HCT116 (cell line): Measurements from ENCODE around the gene CELF4. TPM values are rescaled to one million over a fixed set of nuclear protein-coding genes. Genes with fewer than 3 reads are reported as not detected.

Experiments used
- ATAC-seq: fragments of 200-7000 bp; cut with Tn5 transposase; 2 replicates; pipeline ENCODE4 v1.9.1; 2020; ENCODE audit warnings: mild to moderate bottlenecking, moderate library complexity
- BruUV-seq: library from RNA; stranded (reverse); fragments of 400-500 nt; replicated peaks from 2 replicates; lab custom pipeline; 2021; lab: Mats Ljungman, UMichigan
- CTCF ChIA-PET: fragments of 300-600 bp; sonication (Branson Sonifier 250); formaldehyde crosslinking; loops from one replicate; lab custom pipeline; 2021; ENCODE audit warnings: antibody characterized with exemption; lab: Charles Lee
- POLR2A ChIA-PET: fragments of 300-600, 350-600 bp; sonication (Branson Sonifier 250); formaldehyde crosslinking; loops from one replicate; lab custom pipeline; 2021; ENCODE audit warnings: antibody characterized with exemption; lab: Charles Lee
- RAD21 ChIA-PET, 2 experiments: fragments of 300-600 bp; sonication (Branson Sonifier 250); formaldehyde crosslinking; loops; one replicate each; lab custom pipeline; 2023; ENCODE audit warnings: low total read pairs in 2 of 2; ENCODE audit not compliant: uncharacterized antibody in 2 of 2, unreplicated experiment in 2 of 2, low non-redundant PET in 1 of 2; lab: Charles Lee
- DNase-seq: peaks from one replicate; pipeline ENCODE4 v3.0.0-alpha.2; 2010; ENCODE audit warnings: low read depth, low spot score
- H2AFZ ChIP-seq: fragments of 200-600 bp; shearing (Covaris generic), sonication (generic); 2 replicates; pipeline ENCODE4 v1.6.1; 2017; ENCODE audit warnings: low read depth, mixed run types, mixed read lengths, antibody characterized with exemption, low read length; ENCODE audit not compliant: poor library complexity, severe bottlenecking
- H3K27ac ChIP-seq: 2 replicates; pipeline ENCODE4 v1.5.1; 2012; ENCODE audit warnings: low read depth, low read length
- H3K27me3 ChIP-seq: fragments of 200-600 bp; sonication (generic); 2 replicates; pipeline ENCODE4 v1.6.1; 2016; ENCODE audit warnings: mixed run types, low read length, mixed read lengths; ENCODE audit not compliant: insufficient read depth
- H3K36me3 ChIP-seq, 2 experiments: fragments of 200-500 bp in 1 of 2; fragments of 200-600 bp in 1 of 2; sonication (Bioruptor generic) in 1 of 2; sonication (generic) in 1 of 2; 2 replicates each; pipeline versions ENCODE4 v1.5.1 to v1.6.1; 2014 to 2016; ENCODE audit warnings: low read length in 2 of 2, inconsistent platforms in 1 of 2, mixed read lengths in 1 of 2, mixed run types in 1 of 2; ENCODE audit not compliant: insufficient read depth in 2 of 2, control insufficient read depth in 1 of 2
- H3K4me1 ChIP-seq, 2 experiments: fragments of 200-600 bp in 1 of 2; sonication (generic) in 1 of 2; 2 replicates each; pipeline versions ENCODE4 v1.5.1 to v1.6.1; 2012 to 2017; ENCODE audit warnings: low read length in 2 of 2, inconsistent platforms in 1 of 2, mild to moderate bottlenecking in 1 of 2, mixed read lengths in 1 of 2, mixed run types in 1 of 2, moderate library complexity in 1 of 2; ENCODE audit not compliant: insufficient read depth in 2 of 2, control insufficient read depth in 1 of 2
- H3K4me2 ChIP-seq: fragments of 200-600 bp; sonication (generic); 2 replicates; pipeline ENCODE4 v1.6.1; 2017; ENCODE audit warnings: mixed run types, low read length, mixed read lengths
- H3K4me3 ChIP-seq, 2 experiments: fragments of 200-600 bp in 1 of 2; sonication (generic) in 1 of 2; replicated peaks in 1 of 2; 2 replicates each; pipeline ENCODE4 v1.5.1; 2011 to 2016; ENCODE audit warnings: low read length in 2 of 2, control low read depth in 1 of 2, low read depth in 1 of 2, mild to moderate bottlenecking in 1 of 2, mixed read lengths in 1 of 2, mixed run types in 1 of 2
- H3K79me2 ChIP-seq: fragments of 200-600 bp; sonication (generic); 2 replicates; pipeline ENCODE4 v1.6.1; 2017; ENCODE audit warnings: mild to moderate bottlenecking, mixed run types, low read length, moderate library complexity, mixed read lengths; ENCODE audit not compliant: insufficient read depth
- H3K9ac ChIP-seq: fragments of 200-600 bp; sonication (generic); 2 replicates; pipeline ENCODE4 v1.6.1; 2016; ENCODE audit warnings: low read length, mixed read lengths
- H3K9me2 ChIP-seq: fragments of 200-600 bp; sonication (generic), shearing (Covaris generic); 2 replicates; pipeline ENCODE4 v1.6.1; 2017; ENCODE audit warnings: mixed run types, mild to moderate bottlenecking, moderate library complexity; ENCODE audit not compliant: insufficient read depth
- H3K9me3 ChIP-seq, 2 experiments: fragments of 200-500 bp in 1 of 2; fragments of 200-600 bp in 1 of 2; sonication (Bioruptor generic) in 1 of 2; sonication (generic) in 1 of 2; 2 replicates each; pipeline ENCODE4 v1.6.1; 2014 to 2017; ENCODE audit warnings: low read length in 2 of 2, mixed read lengths in 2 of 2, inconsistent platforms in 1 of 2, low read depth in 1 of 2, mild to moderate bottlenecking in 1 of 2, mixed run types in 1 of 2, moderate library complexity in 1 of 2; ENCODE audit not compliant: control insufficient read depth in 1 of 2, insufficient read depth in 1 of 2
- H4K20me1 ChIP-seq: fragments of 200-600 bp; sonication (generic), shearing (Covaris generic); 2 replicates; pipeline ENCODE4 v1.6.1; 2017; ENCODE audit warnings: mixed run types, mild to moderate bottlenecking, moderate library complexity; ENCODE audit not compliant: insufficient read depth
- CEBPB ChIP-seq: IDR thresholded peaks from 2 replicates; pipeline ENCODE4 v1.6.1; 2012; ENCODE audit warnings: low read depth
- ELF1 ChIP-seq: IDR thresholded peaks from 2 replicates; pipeline ENCODE4 v1.6.1; 2012; ENCODE audit warnings: low read depth, borderline replicate concordance
- RAD21 ChIP-seq: IDR thresholded peaks from 2 replicates; pipeline ENCODE4 v1.6.1; 2012; ENCODE audit warnings: low read depth, mild to moderate bottlenecking
- intact Hi-C: fragments of 100-400 bp; cut with micrococcal nuclease; formaldehyde crosslinking; loops from 2 replicates; pipeline ENCODE4 v1.10.0; 2022
- total RNA-seq: library from RNA; stranded (reverse); gene quantifications from one replicate; pipeline ENCODE4 v1.2.1, GENCODE V29; 2021; ENCODE audit not compliant: unreplicated experiment
- TF ChIP-seq, protein P1 (sequence below): IDR thresholded peaks from 2 replicates; pipeline ENCODE4 v1.6.1; 2012
- TF ChIP-seq, protein P2 (sequence below): IDR thresholded peaks from 2 replicates; pipeline ENCODE4 v1.6.1; 2012; ENCODE audit warnings: low read depth
- TF ChIP-seq, protein P3 (sequence below): IDR thresholded peaks from 2 replicates; pipeline ENCODE4 v1.6.1; 2012
- TF ChIP-seq, protein P4 (sequence below), 3 experiments: fragments of 200-600 bp in 1 of 3; sonication (generic) in 1 of 3; IDR thresholded peaks in 2 of 3; conservative IDR thresholded peaks in 1 of 3; 2 replicates each; pipeline ENCODE4 v1.5.1; 2012 to 2017; ENCODE audit warnings: low read depth in 2 of 3, low read length in 2 of 3, antibody characterized with exemption in 1 of 3, borderline replicate concordance in 1 of 3, control low read depth in 1 of 3, mild to moderate bottlenecking in 1 of 3, mixed read lengths in 1 of 3, mixed run types in 1 of 3, moderate library complexity in 1 of 3; ENCODE audit not compliant: insufficient read depth in 1 of 3

Gene CELF4
- total RNA-seq, 1 experiment from 2014 or later, result not detected

DNA sequence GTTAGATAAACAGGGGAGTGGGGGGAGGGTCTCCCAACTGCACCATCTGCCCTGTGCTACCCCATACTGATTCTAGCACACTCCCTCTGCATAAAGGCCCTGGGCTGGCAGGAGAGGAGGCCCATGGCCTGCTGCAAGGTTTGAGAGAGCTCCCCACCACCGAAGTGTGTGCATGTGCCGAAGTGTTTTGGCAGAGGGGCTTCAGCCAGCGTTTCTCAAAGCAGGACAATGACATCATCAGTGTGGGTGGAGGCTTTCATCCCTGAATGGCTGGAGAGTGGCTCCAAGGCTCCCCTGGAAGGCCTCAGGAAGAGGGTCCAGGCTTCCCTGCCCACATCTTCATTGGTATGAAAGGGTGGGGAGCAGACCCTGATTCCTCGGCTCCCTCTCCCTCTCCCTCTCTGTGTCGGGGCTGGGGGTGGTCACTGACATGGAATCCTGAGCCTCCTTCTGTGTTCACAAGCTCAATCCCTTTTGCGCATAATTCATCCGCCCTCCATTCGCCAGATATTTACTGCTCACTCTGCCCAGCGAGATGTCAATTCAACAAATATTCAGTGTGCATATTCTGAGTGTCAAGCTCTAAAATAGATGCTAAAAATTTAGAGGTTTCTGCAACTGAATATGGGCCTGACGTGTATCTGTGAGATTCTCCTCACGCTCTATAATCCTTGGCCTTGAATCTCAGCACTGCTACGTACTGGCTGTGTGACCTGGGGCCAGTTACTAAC is 122.1 kb downstream of the CELF4 start:
- no peaks in the 10 kb centered on the region for H4K20me1 ChIP-seq
- H3K27me3 ChIP-seq, result peaks cover 37% of the 10 kb centered on the region; the same call in 1 of the 2 replicates
- intact Hi-C loops, result loop anchor here (1.0 to 2.0 kb wide), 2 partner anchors 33 to 95 kb away; no protein-coding TSS in a partner anchor
- TF ChIP-seq RAD21 (no peak), CEBPB (no peak), ELF1 (no peak)
- TF ChIP-seq, protein P1, sequence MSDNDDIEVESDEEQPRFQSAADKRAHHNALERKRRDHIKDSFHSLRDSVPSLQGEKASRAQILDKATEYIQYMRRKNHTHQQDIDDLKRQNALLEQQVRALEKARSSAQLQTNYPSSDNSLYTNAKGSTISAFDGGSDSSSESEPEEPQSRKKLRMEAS, result no peak
- TF ChIP-seq, protein P2, sequence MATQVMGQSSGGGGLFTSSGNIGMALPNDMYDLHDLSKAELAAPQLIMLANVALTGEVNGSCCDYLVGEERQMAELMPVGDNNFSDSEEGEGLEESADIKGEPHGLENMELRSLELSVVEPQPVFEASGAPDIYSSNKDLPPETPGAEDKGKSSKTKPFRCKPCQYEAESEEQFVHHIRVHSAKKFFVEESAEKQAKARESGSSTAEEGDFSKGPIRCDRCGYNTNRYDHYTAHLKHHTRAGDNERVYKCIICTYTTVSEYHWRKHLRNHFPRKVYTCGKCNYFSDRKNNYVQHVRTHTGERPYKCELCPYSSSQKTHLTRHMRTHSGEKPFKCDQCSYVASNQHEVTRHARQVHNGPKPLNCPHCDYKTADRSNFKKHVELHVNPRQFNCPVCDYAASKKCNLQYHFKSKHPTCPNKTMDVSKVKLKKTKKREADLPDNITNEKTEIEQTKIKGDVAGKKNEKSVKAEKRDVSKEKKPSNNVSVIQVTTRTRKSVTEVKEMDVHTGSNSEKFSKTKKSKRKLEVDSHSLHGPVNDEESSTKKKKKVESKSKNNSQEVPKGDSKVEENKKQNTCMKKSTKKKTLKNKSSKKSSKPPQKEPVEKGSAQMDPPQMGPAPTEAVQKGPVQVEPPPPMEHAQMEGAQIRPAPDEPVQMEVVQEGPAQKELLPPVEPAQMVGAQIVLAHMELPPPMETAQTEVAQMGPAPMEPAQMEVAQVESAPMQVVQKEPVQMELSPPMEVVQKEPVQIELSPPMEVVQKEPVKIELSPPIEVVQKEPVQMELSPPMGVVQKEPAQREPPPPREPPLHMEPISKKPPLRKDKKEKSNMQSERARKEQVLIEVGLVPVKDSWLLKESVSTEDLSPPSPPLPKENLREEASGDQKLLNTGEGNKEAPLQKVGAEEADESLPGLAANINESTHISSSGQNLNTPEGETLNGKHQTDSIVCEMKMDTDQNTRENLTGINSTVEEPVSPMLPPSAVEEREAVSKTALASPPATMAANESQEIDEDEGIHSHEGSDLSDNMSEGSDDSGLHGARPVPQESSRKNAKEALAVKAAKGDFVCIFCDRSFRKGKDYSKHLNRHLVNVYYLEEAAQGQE, result no peak
- TF ChIP-seq, protein P3, sequence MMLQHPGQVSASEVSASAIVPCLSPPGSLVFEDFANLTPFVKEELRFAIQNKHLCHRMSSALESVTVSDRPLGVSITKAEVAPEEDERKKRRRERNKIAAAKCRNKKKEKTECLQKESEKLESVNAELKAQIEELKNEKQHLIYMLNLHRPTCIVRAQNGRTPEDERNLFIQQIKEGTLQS, result no peak
- TF ChIP-seq, protein P4, sequence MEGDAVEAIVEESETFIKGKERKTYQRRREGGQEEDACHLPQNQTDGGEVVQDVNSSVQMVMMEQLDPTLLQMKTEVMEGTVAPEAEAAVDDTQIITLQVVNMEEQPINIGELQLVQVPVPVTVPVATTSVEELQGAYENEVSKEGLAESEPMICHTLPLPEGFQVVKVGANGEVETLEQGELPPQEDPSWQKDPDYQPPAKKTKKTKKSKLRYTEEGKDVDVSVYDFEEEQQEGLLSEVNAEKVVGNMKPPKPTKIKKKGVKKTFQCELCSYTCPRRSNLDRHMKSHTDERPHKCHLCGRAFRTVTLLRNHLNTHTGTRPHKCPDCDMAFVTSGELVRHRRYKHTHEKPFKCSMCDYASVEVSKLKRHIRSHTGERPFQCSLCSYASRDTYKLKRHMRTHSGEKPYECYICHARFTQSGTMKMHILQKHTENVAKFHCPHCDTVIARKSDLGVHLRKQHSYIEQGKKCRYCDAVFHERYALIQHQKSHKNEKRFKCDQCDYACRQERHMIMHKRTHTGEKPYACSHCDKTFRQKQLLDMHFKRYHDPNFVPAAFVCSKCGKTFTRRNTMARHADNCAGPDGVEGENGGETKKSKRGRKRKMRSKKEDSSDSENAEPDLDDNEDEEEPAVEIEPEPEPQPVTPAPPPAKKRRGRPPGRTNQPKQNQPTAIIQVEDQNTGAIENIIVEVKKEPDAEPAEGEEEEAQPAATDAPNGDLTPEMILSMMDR (IDR thresholded peaks at IDR 0.05 in 2 of 3, conservative IDR thresholded peaks at IDR 0.05 in 1 of 3; ENCODE audit: borderline replicate concordance in 1 of 3, insufficient read depth in 1 of 3, low read depth in 2 of 3, low read length in 2 of 3), result no peak
- RAD21 ChIA-PET, result no interaction called here
- POLR2A ChIA-PET, result no interaction called here
- no peak overlapping the region for H2AFZ ChIP-seq
- ATAC-seq (no peak), DNase-seq (no peak)
- no peaks in the 10 kb centered on the region for H3K79me2 ChIP-seq
- CTCF ChIA-PET, result no interaction called here
- H3K4me1 ChIP-seq, result peaks cover 9 to 13% of the 10 kb centered on the region in 2 experiments; a peak in 3 of 4 replicates
- H3K27ac ChIP-seq, result no peak overlapping the region
- no peaks in the 10 kb centered on the region for H3K9me2 ChIP-seq
- no peaks in the 10 kb centered on the region for H3K9me3 ChIP-seq
- no peak overlapping the region for H3K4me3 ChIP-seq
- H3K4me2 ChIP-seq, result no peak overlapping the region
- H3K9ac ChIP-seq, result no peak overlapping the region
- BruUV-seq, result no TSS peak
- no peaks in the 10 kb centered on the region for H3K36me3 ChIP-seq
